ENCODE measurements around the gene USP24.

GRCh38 chr1:55172272-55172671 lies 42.9 kb downstream of the USP24 start:
- TF ChIP-seq HMGXB4 (CRISPR knock-in tag; IDR thresholded peaks at IDR 0.05) (no peak), CTCF (IDR thresholded peaks at IDR 0.05) (no peak)
